ENCODE measurements around the gene GPD1L.
"Not testable (repeated sequence)": the region's sequence is repeated elsewhere in the genome, so short reads cannot be mapped to it uniquely, and the experiment has no call there.

Gene GPD1L

DNA sequence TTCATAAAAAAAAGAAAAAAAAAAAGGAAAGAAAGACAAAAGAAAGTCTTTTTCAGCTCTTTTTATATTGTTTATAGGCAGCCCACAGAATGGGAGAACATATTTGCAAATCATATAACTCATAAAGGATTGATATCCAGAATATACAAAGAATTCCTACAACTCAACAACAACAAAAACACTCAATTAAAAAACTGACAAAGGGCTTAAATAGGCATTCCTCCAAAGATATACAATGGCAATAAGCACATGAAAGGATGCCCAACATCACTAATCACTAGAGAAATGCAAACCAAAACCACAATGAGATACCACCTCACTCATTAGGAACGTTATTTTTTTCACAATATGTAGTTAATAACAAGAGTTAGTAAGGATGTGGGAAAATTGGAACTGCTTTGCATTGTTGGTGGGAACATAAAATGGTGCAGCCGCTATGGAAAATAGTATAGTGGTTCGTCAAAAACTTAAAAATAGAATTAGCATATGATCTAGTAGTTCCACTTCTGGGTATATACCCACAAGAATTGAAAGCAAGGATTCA lies 77.8 kb downstream of the GPD1L start:
- TF ChIP-seq, protein P1, sequence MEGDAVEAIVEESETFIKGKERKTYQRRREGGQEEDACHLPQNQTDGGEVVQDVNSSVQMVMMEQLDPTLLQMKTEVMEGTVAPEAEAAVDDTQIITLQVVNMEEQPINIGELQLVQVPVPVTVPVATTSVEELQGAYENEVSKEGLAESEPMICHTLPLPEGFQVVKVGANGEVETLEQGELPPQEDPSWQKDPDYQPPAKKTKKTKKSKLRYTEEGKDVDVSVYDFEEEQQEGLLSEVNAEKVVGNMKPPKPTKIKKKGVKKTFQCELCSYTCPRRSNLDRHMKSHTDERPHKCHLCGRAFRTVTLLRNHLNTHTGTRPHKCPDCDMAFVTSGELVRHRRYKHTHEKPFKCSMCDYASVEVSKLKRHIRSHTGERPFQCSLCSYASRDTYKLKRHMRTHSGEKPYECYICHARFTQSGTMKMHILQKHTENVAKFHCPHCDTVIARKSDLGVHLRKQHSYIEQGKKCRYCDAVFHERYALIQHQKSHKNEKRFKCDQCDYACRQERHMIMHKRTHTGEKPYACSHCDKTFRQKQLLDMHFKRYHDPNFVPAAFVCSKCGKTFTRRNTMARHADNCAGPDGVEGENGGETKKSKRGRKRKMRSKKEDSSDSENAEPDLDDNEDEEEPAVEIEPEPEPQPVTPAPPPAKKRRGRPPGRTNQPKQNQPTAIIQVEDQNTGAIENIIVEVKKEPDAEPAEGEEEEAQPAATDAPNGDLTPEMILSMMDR (IDR thresholded peaks at IDR 0.05; ENCODE audit: low read depth, low read length) = no peak
- no peak overlapping the region for H3K4me3 ChIP-seq (replicated peaks in 1 of 2; ENCODE audit: low read depth in 2 of 2, low read length in 2 of 2)
- peak; percentile 12 to 27 for DNase-seq (ENCODE audit: low read depth in 2 of 2)

DNA sequence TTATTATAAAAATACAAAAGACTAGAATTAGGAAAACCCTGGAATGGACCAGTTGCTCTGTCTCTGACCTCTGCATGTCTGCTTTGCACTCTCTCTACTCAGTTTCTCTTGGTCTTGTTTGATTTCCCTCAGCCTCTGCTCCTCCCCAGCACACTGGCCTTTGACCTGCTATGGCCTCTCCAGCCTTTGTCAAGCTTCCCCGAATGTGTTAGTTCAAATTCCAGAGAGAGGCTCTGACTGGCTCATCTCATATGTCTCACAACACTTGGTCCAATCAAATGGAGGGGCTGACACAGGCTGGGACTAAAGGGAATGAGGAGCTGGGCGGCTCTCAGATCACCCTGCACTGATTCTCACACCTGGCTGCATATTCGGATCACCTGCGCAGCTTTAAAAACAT lies 79.7 kb downstream of the GPD1L start:
- no peak overlapping the region for H3K4me3 ChIP-seq (replicated peaks in 1 of 2; ENCODE audit: low read depth in 2 of 2, low read length in 2 of 2)
- no peak for DNase-seq (ENCODE audit: low read depth in 2 of 2)
- TF ChIP-seq, protein P1 (IDR thresholded peaks at IDR 0.05; ENCODE audit: low read depth, low read length) = no peak

DNA sequence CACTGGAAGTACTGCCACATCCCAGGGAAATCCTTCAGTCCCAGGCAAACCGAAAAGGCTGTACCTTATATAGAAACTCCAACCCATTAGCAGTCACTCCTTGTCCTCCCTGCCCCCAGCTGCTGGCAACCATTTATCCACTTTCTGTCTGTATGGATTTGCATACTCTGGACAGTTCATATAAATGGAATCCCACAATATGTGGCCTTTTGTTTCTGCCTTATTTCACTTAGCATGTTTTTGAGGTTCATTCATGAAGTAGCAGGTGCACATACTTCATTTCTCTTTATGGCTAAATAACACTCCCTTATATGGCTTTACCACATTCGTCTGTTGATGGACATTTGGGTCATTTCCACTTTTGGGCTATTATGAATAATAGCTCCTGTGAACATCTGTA lies 80.5 kb downstream of the GPD1L start:
- H3K4me3 ChIP-seq (replicated peaks in 1 of 2; ENCODE audit: low read depth in 2 of 2, low read length in 2 of 2) = no peak overlapping the region
- TF ChIP-seq, protein P1 (IDR thresholded peaks at IDR 0.05; ENCODE audit: low read depth, low read length) = no peak
- no peak for DNase-seq (ENCODE audit: low read depth in 2 of 2)

- no peak for DNase-seq (ENCODE audit: low read depth in 2 of 2)
- no peak overlapping the region for H3K4me3 ChIP-seq (replicated peaks in 1 of 2; ENCODE audit: low read depth in 2 of 2, low read length in 2 of 2)
- TF ChIP-seq, protein P1 (IDR thresholded peaks at IDR 0.05; ENCODE audit: low read depth, low read length) = no peak
These were observed 83.3 kb downstream of the GPD1L start for GRCh38 chr3:32189693-32190092.

- H3K4me3 ChIP-seq (replicated peaks in 1 of 2; ENCODE audit: low read depth in 2 of 2, low read length in 2 of 2); DNase-seq (ENCODE audit: low read depth in 2 of 2): not testable (repeated sequence)
These were observed 84.1 kb downstream of the GPD1L start for GRCh38 chr3:32190556-32190955.

DNA sequence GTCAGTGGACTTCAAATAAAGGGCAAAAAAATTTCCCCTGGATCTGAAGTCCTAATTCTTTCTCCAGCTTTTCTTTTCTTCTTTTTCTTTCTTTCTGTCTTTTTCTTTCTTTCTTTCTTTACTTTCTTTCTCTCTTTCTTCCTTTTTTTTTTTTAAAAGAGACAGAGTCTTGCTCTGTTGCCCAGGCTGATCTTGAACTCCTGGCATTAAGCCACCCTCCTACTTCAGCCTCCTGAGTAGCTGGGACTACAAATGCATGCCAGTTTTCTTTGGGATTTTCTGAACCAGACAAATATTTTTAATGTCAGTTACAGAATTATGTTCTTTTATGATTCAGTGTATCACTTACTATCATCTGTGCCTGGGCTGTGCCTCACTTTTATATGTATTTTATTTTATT lies 86.7 kb downstream of the GPD1L start:
- DNase-seq (ENCODE audit: low read depth in 2 of 2) = no peak
- H3K4me3 ChIP-seq (replicated peaks in 1 of 2; ENCODE audit: low read depth in 2 of 2, low read length in 2 of 2) = no peak overlapping the region
- TF ChIP-seq, protein P1 (IDR thresholded peaks at IDR 0.05; ENCODE audit: low read depth, low read length) = no peak

GRCh38 chr3:32194653-32195052 lies 88.2 kb downstream of the GPD1L start:
- no peak overlapping the region for H3K4me3 ChIP-seq (replicated peaks in 1 of 2; ENCODE audit: low read depth in 2 of 2, low read length in 2 of 2)
- DNase-seq (ENCODE audit: low read depth in 2 of 2) = no peak
- TF ChIP-seq, protein P1 (IDR thresholded peaks at IDR 0.05; ENCODE audit: low read depth, low read length) = no peak

Measured in cardiac fibroblast (primary cell).